HG02981 (cell line): Measurements from ENCODE around the gene VSX1.

Source experiments
- ATAC-seq: cut with Tn5 transposase; IDR thresholded peaks from one replicate; pipeline ENCODE4 v1.9.1; 2021; ENCODE audit warnings: mild to moderate bottlenecking, moderate library complexity; ENCODE audit not compliant: unreplicated experiment

The VSX1 gene

DNA sequence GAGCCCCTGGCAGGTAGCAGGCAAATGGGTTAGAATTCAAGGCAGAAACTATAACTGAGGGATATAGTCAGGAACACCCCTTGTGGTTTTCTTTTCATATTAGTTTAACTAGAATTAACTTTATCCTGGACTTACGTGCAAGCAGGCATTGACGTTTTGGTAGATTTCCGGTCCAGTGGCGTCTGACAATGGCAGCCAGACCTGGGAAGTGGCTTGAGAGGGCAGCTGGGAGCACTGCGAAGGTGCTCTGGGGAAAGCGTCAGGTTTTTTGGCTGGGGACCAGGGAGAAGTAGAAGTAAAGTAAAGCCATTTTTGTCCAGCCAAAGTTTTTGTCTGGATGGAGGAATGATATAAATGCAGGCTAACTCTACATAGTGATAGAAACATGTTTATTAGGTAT lies 15.6 kb downstream of the VSX1 start:
- ATAC-seq, result no peak

DNA sequence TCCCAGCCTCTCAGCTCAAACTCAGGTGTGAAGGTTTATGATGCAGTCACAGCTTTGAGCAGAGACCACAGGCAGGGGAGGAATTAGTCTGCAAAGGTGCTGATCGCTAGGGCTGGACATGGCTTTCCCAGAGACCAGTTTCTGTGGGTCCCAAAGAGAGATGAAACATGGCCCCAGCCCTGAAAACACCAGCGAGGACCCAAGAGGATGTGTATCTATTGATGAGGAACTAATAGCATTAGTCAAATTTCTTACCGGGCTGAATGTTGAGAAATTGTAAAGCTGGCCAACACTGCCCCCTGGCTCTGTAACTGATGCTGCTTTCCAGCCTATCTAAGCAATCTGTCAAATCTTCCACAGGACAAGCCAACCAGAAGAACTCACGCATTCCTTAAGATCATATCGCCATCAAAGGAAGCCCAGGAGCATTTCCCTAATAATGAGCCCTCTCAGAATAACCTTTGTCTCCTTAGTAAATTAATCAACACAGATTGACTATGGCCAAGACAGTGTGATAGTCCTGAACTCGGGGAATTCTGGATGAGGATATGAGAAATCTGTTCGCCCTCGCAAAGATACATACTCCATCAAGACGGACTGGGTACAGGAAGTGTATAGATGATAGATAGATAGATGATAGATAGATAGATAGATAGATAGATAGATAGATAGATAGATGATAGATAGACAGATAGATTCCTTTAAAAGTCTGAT lies 16.2 kb downstream of the VSX1 start:
- ATAC-seq, result peak; percentile 79

DNA sequence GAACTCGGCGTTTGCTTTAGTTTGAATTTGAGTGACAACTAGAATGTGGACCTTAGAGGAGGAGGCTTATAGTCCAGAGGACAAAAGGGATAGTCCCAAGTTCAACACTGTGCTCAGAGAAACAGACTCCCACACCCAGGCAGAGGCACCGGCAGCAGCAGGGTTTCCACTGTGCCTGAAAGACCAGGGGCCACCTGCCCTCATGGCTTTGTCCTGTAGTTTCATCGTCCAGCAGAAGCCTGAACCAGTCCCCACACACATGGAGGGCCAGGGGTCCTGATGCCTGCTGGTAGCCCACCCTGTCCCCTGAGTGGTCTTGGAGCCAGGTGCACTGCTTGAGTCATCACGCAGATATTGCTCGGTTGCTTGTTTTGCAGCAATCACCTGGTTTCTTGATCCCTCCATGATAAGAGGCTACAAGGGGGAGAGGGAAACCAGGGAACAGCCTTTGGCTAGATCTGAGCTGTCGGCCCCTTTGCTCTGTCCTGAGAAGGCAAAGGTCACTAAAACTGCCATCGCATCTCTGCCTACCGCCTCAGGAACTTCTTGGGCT lies 16.8 kb downstream of the VSX1 start:
- ATAC-seq, result no peak

DNA sequence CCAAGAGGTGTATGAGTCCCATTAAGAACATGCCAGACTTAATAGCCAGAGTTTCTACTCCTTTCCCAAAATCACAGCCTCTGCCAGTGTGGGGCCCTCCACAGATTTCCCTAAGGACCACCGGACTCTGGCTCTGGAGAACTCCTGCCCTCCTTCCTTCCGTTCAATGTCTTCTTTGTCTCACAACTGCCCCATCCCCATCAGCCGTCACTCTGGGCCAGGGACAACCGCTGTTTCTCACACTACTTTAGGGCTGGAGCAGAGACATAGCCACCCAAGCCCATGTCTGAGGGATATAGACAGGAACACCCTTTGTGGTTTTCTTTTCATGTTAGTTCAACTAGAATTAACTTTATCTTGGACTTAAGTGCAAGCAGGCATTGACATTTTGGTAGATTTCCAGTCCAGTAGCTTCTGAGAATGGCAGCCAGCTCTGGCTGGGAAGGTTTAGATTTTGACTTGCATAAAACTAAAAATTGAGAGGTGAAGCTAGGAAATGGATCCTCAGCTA lies 17.3 kb downstream of the VSX1 start:
- ATAC-seq, result no peak

GRCh38 chr20:25063981-25064380 lies 18.0 kb downstream of the VSX1 start:
- ATAC-seq, result no peak

- no peak for ATAC-seq
These were observed 18.4 kb downstream of the VSX1 start for GRCh38 chr20:25063546-25063945.

- no peak for ATAC-seq
These were observed 19.1 kb downstream of the VSX1 start for GRCh38 chr20:25062841-25063240.

DNA sequence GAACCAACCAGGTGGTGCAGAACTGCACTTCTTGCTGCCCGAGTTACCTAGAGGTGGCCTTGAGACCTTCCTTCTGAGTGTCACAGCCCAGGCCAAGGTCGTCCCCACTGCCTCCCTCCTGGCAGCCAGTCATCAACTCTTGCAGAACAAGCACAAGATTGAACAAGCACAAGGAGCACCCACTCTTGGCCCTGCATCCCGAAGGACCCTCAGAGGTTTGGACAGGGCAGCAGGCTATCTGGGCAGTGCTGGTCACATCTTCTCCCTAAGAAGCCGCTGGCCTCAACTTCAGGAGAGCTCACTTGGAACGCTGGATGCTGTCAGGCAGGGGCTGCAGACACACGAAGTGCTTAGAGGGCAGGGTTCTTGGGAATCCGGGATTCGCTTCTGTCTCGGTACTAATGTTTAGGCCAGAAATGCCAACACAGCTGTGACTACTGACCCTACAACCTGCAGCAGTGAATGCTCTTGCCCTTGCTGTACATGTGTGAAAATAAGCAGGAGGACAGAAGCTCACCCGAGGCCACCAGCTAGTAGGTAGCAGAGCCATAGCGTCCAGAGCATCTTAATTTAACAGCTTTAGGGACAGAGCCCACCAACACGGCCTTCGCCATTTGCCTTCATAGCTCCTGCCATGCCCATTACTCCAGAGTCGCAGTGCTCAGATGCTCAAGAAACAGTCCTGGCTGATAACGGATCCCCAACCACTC lies 20.0 kb downstream of the VSX1 start:
- ATAC-seq, result no peak

GRCh38 chr20:25061103-25061799 lies 20.7 kb downstream of the VSX1 start:
- ATAC-seq, result no peak

- ATAC-seq, result no peak
These were observed 22.0 kb downstream of the VSX1 start for GRCh38 chr20:25059866-25060465.

DNA sequence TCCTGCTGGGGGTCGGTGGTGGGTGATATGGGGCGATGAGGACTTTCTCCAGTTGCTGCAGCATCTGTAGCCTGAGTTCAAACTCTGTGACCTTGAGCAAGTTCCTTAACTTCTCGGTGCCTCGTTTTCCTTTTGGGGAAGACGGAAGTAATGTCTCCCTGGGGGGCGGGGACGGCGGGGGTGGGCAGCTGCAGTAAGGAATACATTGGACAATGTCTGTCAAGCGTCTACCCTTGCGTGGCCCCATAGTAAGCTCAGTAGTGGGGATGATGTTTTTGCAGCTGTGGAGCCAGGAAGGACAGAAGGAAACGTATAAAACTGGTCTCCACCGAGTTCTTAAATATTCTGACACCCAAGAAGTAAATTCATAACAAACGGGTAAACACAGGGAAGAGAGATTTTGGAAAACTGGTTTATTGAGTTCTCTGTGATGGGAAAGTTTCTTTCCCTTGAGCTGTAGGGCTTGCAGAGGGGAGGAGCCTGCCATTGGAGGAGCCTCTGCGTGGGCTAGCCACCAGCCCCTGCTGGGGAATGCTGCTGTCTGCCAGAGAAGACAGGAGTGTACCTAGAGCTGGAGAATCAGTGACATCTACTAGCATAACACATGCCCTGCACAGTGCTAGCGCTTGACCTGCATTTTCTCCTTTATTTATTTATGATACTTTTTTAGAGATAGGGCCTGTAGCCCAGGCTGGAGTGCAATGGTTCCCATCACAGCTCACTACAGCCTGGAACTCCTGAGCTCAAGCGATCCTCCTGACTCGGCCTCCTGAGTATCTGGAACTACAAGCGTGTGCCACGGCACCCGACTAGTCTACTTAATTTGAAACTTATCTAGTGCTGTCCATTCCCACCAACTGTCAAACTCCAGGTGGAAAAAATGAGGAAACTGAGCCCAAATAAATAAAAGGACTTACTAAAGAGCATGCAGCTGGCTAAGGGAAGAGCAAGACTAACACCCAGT lies 22.8 kb downstream of the VSX1 start:
- ATAC-seq, result no peak

DNA sequence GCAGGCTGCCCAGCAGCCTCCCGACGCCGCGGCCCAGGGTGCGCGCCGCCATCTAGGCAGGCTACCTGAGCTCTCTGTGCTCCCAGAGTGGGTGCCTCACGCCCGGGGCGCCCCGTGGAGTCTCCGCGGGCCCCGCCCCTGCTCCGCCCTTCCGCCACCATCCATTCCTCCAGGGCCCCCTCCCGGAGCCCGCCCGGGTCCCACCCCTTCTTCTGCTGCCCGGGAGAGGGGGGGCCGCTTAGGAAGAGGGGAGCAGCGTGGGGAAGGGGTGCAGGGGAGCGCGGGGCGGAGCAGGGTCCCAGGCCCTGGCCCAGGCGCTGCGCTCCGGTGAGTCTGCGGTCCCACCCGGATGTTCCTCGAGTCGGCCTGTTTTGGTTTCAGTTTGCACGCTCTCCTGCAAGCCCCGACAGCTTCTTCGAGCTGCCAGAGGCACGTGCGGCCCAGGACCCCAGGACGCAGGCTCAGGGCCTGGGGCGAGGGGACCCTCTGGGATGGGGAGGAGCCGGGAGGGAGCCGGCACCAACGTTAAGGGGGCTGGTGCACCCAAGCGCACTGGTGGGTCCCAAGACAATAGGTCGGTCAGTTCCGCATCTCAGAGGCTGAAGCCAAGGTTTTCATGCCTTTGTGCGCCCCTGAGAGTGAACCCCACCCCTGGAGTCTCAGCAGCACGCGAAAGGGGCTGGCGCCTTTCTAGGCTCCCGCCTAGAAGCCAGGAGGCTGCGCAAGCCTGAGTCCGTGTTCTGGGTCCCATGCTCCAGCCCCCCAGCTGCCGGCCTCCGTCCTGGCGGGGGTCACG lies 23.7 kb downstream of the VSX1 start, which contains the start of gene ACSS1:
TSS of gene ACSS1 (minus strand) at position 89 of the 796 bp plus-strand sequence. CDS start at position 52, 37 bp downstream.
- ATAC-seq, result peak; percentile 64

DNA sequence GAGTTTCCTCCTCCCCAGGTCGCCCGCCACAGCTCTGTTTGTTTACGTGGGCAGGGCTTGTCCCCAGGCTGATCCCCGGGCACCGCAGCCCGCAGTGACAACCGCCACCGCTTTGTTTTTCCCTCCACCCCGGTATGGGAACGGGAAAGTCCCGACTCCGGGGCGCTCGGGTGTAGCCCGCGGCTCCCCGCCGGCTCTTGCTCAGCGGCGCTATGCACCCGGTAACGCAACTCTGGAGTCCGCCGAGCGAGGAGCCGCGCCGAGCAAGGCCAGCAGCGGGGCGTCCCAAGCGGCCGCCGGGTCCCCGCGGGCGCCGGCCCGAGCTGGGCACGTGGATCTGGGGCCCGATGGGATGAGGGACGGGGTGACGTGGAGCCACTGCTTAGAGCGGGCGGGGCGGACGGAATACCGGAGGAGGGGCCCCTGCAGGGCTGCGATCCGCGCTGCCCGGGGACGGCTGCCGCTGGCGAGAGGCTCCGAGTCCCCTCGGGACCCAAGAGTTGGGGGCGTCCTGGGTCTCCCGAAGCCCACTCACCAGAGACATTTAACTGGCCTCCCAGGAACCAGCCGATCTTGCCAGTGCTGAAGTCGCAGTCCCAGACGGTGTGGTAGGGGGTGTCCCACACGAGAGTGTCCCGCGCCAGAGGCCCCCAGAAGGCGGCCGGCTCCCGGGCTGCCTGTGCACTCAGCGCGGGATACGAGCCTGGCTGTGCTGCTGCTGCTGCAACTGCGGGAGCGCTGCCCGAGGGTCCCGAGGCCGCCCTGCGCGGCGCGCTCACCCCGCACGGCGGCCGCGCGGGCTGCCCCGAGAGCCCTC lies 24.5 kb downstream of the VSX1 start:
- peak; percentile 28 for ATAC-seq

GRCh38 chr20:25056690-25057233 lies 25.2 kb downstream of the VSX1 start:
- peak; percentile 20 for ATAC-seq

- ATAC-seq, result no peak
These were observed 26.0 kb downstream of the VSX1 start for GRCh38 chr20:25055711-25056495.

DNA sequence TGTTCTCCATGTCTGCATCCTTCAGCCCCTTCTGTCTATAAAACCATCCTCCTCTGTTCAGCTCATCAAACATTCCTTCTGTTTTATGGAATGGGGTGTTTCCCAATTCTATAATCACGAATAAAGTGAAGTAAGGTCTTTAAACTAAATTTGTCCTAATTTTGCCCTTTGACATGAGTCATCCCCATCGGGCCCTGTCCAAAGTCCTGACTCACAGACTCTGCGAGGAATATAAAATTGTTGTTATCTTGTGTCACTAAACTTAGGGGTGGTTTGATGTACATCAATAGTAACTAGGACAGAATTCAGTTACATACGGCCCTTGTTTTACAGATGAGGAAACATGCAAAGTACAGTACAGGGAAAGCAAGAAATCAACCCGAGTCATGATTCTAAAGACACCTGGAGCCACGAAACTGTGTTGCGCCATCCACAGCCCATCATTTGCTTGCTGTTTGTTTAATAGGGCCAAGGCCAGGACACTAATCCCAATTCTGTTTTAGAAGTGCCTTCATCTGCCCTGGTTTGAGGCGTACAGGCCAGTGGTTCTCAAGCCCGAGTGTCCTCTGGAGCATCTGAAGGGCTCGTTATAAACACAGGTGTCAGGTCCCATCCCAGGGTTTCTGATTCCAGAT lies 26.8 kb downstream of the VSX1 start:
- no peak for ATAC-seq
